Ovary (tissue), 3 donors: ENCODE measurements around the gene HOXD9.

Source experiments
- CTCF ChIP-seq, 3 donors: fragments of 450-650 bp in 2 of 3; fragments of 200-600 bp in 1 of 3; IDR thresholded peaks; one replicate each; pipeline versions ENCODE4 v1.5.1 to v1.8.0; 2016 to 2022; ENCODE audit warnings: antibody characterized with exemption in 3 of 3, mild to moderate bottlenecking in 1 of 3
- EP300 ChIP-seq: sonication (generic); formaldehyde crosslinking; IDR thresholded peaks from one replicate; pipeline ENCODE4 v1.6.1; 2017; ENCODE audit warnings: antibody characterized with exemption
- POLR2A ChIP-seq: fragments of 450-650 bp; IDR thresholded peaks from one replicate; pipeline ENCODE4 v1.6.1; 2017; ENCODE audit warnings: antibody characterized with exemption, mild to moderate bottlenecking, moderate library complexity
- donor health status: DM: no; HTN: no; CAD: no.

- TF ChIP-seq CTCF (IDR thresholded peaks at IDR 0.05) = no peak
- no peak for TF ChIP-seq POLR2A
- no peak for TF ChIP-seq EP300
Observed at GRCh38 chr2:176105078-176105729, 17.3 kb upstream of the HOXD9 start.
